Lung (tissue), 12 donors: ENCODE measurements around the gene EXOSC10. TPM values are rescaled to one million over a fixed set of nuclear protein-coding genes. Genes with fewer than 3 reads are reported as not detected.

Experiments used
- ATAC-seq: fragments of 200-7000 bp; cut with Tn5 transposase; one replicate; pipeline ENCODE4 v1.9.1; 2020; ENCODE audit warnings: moderate number of reproducible peaks; ENCODE audit not compliant: insufficient read depth, low FRiP score
- DNase-seq, 3 donors: peaks; one replicate each; pipeline ENCODE4 v3.0.0-alpha.2; 2013 to 2017
- H3K27ac ChIP-seq, 2 donors: one replicate each; pipeline ENCODE4 v1.5.1; 2013; ENCODE audit warnings: mild to moderate bottlenecking in 2 of 2, moderate library complexity in 2 of 2, control low read depth in 1 of 2, inconsistent platforms in 1 of 2, low read depth in 1 of 2, low read length in 1 of 2
- H3K27me3 ChIP-seq, 3 donors: one replicate each; pipeline ENCODE4 v1.5.1; 2013; ENCODE audit warnings: low read length in 2 of 3; ENCODE audit not compliant: control insufficient read depth in 3 of 3, insufficient read depth in 3 of 3
- H3K36me3 ChIP-seq, 4 donors: one replicate each; pipeline ENCODE4 v1.5.1; 2013; ENCODE audit warnings: low read length in 4 of 4, mild to moderate bottlenecking in 1 of 4, moderate library complexity in 1 of 4; ENCODE audit not compliant: control insufficient read depth in 4 of 4, insufficient read depth in 4 of 4
- H3K4me1 ChIP-seq, 5 donors: one replicate each; pipeline ENCODE4 v1.5.1; 2013; ENCODE audit warnings: low read length in 5 of 5, mild to moderate bottlenecking in 2 of 5, moderate library complexity in 1 of 5; ENCODE audit not compliant: control insufficient read depth in 5 of 5, insufficient read depth in 5 of 5
- H3K4me3 ChIP-seq: one replicate; pipeline ENCODE4 v1.5.1; 2013; ENCODE audit warnings: mild to moderate bottlenecking, control low read depth, moderate library complexity
- H3K9ac ChIP-seq, 2 donors: one replicate each; pipeline ENCODE4 v1.5.1; 2013; ENCODE audit warnings: low read length in 2 of 2, control low read depth in 1 of 2; ENCODE audit not compliant: insufficient read depth in 1 of 2
- H3K9me3 ChIP-seq, 4 donors: one replicate each; pipeline ENCODE4 v1.5.1; 2013; ENCODE audit warnings: low read length in 3 of 4, mild to moderate bottlenecking in 1 of 4, moderate library complexity in 1 of 4; ENCODE audit not compliant: control insufficient read depth in 4 of 4, insufficient read depth in 3 of 4
- WGBS, 2 donors: extraction: QIAGEN DNeasy Blood & Tissue Kit; methylation state at CpG; one replicate each; pipeline ENCODE4 v1.1.7; 2013; 5-methylcytosine and 5-hydroxymethylcytosine counted together
- polyA plus RNA-seq, 2 donors: library from polyadenylated mRNA; stranded (reverse); fragments of 200-250 nt; gene quantifications; one replicate each; pipeline ENCODE4 v1.2.1, GENCODE V29; 2013
- total RNA-seq, 2 donors: library from RNA; depleted of rRNA in 1 of 2; stranded (reverse); fragments of >200 nt in 1 of 2; gene quantifications; one replicate each; pipeline ENCODE4 v1.2.1, GENCODE V29; 2014 to 2021
- TF ChIP-seq, protein P1 (sequence below): IDR thresholded peaks from 2 replicates; pipeline ENCODE4 v1.5.1; 2012; ENCODE audit warnings: mild to moderate bottlenecking; ENCODE audit errors: control extremely low read depth, extremely low read depth
- donor health status: control.
- donor health status: control.
- donor health status: Bipolar disorder and iron deficiency.
- donor health status: healthy.
- donor health status: DM: yes; HTN: yes; CAD: no.

The EXOSC10 gene
- total and polyA plus RNA-seq, 4 donors: 29.0 to 75.1 (median 42.3) TPM

DNA sequence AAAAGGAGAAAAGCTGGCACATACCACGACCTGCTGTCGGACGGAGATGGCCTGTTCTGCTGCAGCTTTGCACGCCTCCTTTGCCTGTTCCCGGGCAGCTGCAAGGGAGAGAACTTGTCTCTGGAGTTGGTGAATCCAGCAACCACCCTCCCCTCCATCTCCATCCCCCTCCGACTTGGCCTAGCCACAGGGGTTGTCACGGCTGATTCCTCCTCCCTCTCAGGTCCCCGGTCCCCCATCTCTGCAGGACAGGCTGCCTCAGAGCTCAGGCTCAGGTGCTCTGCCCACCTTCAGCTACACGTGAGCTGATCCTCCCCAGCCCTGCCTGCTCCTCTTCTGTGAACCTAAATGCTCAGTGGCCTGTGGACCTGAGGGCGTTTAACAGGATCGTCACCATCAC lies 28.8 kb downstream of the EXOSC10 start:
- H3K4me1 ChIP-seq: peaks cover 0 to 10% (median 0%) of the 10 kb centered on the region in 5 donors
- no peaks in the 10 kb centered on the region for H3K9me3 ChIP-seq
- no peak overlapping the region for H3K27ac ChIP-seq
- peaks cover 42 to 66% (median 54%) of the 10 kb centered on the region in 4 donors for H3K36me3 ChIP-seq
- no peak for ATAC-seq
- DNase-seq: no peak
- H3K9ac ChIP-seq: no peak overlapping the region
- TF ChIP-seq, protein P1, sequence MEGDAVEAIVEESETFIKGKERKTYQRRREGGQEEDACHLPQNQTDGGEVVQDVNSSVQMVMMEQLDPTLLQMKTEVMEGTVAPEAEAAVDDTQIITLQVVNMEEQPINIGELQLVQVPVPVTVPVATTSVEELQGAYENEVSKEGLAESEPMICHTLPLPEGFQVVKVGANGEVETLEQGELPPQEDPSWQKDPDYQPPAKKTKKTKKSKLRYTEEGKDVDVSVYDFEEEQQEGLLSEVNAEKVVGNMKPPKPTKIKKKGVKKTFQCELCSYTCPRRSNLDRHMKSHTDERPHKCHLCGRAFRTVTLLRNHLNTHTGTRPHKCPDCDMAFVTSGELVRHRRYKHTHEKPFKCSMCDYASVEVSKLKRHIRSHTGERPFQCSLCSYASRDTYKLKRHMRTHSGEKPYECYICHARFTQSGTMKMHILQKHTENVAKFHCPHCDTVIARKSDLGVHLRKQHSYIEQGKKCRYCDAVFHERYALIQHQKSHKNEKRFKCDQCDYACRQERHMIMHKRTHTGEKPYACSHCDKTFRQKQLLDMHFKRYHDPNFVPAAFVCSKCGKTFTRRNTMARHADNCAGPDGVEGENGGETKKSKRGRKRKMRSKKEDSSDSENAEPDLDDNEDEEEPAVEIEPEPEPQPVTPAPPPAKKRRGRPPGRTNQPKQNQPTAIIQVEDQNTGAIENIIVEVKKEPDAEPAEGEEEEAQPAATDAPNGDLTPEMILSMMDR: no peak
- no peak overlapping the region for H3K4me3 ChIP-seq
- 92 to 93% methylated on average over 11 of the region's 11 CpGs for WGBS, 2 donors
- H3K27me3 ChIP-seq: no peaks in the 10 kb centered on the region

DNA sequence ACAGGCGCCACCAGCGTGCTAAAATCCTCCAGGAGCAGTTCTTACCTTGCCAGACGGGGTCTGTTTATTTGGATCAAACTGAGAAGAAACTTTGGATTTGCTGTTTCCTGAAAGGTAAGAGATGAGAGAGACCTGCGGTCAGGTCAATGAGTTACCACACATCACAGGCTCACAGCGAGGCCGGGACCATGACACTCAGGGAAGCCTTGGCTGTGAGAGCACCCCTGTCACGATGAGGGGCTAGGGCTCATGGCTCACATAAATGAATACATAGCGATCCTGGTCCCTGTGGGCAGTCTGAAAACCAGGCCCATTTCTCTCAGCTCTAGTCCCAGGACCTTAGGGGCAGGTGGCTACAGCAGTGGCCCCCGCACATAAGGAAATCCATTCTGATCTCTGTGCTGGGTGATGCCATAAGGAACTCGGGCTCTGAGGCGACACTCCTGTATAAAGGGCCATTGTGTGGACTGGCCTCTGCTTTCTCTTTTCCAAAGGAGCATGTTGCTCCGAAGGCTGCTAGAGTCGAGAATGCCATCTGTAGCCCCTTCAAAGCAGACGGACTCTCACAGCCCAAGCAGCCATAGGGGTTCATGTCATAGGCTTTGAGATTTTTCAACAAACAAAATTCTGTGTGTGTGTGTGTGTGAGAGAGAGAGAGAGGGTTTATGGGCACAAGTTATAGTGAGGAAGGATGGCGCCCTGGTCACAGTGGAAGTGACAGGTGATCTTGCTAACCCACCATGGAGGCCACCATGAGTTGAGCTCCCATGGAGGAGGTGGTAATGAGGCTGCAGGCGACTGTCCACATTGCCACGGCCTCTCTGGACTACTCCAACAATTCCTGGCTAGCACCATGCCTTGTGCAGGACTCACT lies 30.8 kb downstream of the EXOSC10 start:
- ATAC-seq (no peak), DNase-seq (no peak)
- Histone ChIP-seq H3K4me3 (no peak overlapping the region), H3K4me1 (peaks cover 0 to 10% (median 0%) of the 10 kb centered on the region in 5 donors), H3K9ac (no peak overlapping the region), H3K36me3 (peaks cover 38 to 61% (median 51%) of the 10 kb centered on the region in 4 donors), H3K27me3 (no peaks in the 10 kb centered on the region), H3K27ac (no peak overlapping the region), H3K9me3 (peaks cover 0 to 4% (median under 1%) of the 10 kb centered on the region in 4 donors)
- WGBS, 2 donors: 95 to 96% methylated on average over 17 of the region's 17 CpGs
- TF ChIP-seq, protein P1: no peak

DNA sequence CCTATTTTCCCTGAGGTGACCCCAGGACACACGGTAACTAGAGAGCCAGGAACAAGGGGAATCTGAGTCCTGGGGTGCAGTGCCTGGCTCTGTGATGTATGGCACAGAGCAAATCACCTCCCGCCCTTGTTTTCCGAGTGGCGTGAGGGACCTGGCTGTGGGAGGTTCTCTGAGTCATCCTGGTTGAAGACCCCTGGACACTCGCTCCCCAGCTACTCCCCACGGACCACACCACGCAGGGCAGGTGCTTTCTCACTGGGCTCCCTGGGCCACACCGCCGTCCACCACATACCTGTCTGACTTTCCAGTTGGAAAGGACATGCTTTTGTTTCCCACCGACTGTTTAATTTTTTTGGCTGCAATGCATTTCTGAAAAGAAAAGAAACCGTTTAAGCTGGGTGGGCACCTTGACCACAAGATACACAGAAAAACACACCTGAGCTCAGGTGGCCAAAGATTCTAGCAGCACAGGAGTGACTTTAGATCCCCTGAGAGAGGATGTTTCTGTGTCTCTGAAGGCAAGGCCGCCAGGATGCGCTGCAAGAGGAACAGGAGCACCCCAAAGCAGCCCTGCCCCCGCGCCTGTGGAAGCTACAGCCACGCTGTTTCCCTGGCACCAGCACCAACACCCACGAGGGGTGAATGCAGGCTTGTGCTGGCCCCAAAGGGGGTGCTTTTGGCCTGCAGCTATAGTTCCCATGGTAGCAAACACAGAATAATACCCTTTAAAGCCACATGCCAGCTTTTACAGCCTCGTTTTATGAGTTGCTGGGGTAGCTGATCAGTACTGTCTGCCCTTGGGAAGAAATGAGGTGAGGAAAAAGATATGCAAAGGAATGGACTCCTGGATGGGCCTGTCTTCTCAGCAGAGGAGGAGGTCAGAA lies 31.7 kb downstream of the EXOSC10 start:
- DNase-seq: no peak
- 93 to 94% methylated on average over 18 of the region's 18 CpGs for whole genome bisulfite sequencing, 2 donors
- Histone ChIP-seq H3K9me3 (peaks cover 0 to 4% (median under 1%) of the 10 kb centered on the region in 4 donors), H3K27me3 (no peaks in the 10 kb centered on the region), H3K36me3 (peaks cover 38 to 60% (median 50%) of the 10 kb centered on the region in 4 donors), H3K27ac (no peak overlapping the region), H3K4me1 (peaks cover 0 to 10% (median 0%) of the 10 kb centered on the region in 5 donors), H3K4me3 (no peak overlapping the region), H3K9ac (no peak overlapping the region)
- no peak for ATAC-seq
- TF ChIP-seq, protein P1: no peak
